GM23338 (cell line): ENCODE measurements around the gene DIPK1A. TPM values are rescaled to one million over a fixed set of nuclear protein-coding genes. Genes with fewer than 3 reads are reported as not detected.

ENCODE experiments used
- ATAC-seq: fragments of 200-7000 bp; cut with Tn5 transposase; 3 replicates; pipeline ENCODE4 v1.9.1; 2020
- DNase-seq: peaks from one replicate; pipeline ENCODE4 v3.0.0-alpha.2; 2015; ENCODE audit warnings: low spot score
- H2AFZ ChIP-seq: fragments of 200-600 bp; sonication (generic); 2 replicates; pipeline ENCODE4 v1.8.0; 2016; ENCODE audit warnings: antibody characterized with exemption, mild to moderate bottlenecking, moderate library complexity
- H3F3A ChIP-seq: fragments of 200-600 bp; sonication (generic); replicated peaks from 2 replicates; pipeline ENCODE4 v1.8.0; 2017; ENCODE audit warnings: antibody characterized with exemption, mixed run types, low read depth
- H3K27ac ChIP-seq: fragments of 200-600 bp; sonication (generic); 2 replicates; pipeline ENCODE4 v1.6.1; 2016; ENCODE audit warnings: low read depth
- H3K27me3 ChIP-seq: fragments of 200-600 bp; sonication (generic); 2 replicates; pipeline ENCODE4 v1.8.0; 2016; ENCODE audit warnings: mild to moderate bottlenecking, mixed run types, moderate library complexity; ENCODE audit not compliant: insufficient read depth
- H3K36me3 ChIP-seq: fragments of 200-600 bp; sonication (generic); 2 replicates; pipeline ENCODE4 v1.8.0; 2016; ENCODE audit warnings: mild to moderate bottlenecking; ENCODE audit not compliant: insufficient read depth
- H3K4me1 ChIP-seq: fragments of 200-600 bp; sonication (generic); 2 replicates; pipeline ENCODE4 v1.8.0; 2016; ENCODE audit warnings: mild to moderate bottlenecking, moderate library complexity; ENCODE audit not compliant: insufficient read depth
- H3K4me2 ChIP-seq: fragments of 200-600 bp; sonication (generic); 2 replicates; pipeline ENCODE4 v1.7.1; 2017; ENCODE audit warnings: mixed run types
- H3K4me3 ChIP-seq: fragments of 200-600 bp; sonication (generic); 2 replicates; pipeline ENCODE4 v1.6.1; 2016; ENCODE audit warnings: mixed run types
- H3K79me2 ChIP-seq: fragments of 200-600 bp; sonication (generic); replicated peaks from 2 replicates; pipeline ENCODE4 v1.8.0; 2017; ENCODE audit warnings: mild to moderate bottlenecking; ENCODE audit not compliant: insufficient read depth
- H3K9me2 ChIP-seq: fragments of 200-600 bp; sonication (generic); 2 replicates; pipeline ENCODE4 v1.8.0; 2017; ENCODE audit not compliant: insufficient read depth
- H4K20me1 ChIP-seq: fragments of 200-600 bp; sonication (generic); replicated peaks from 2 replicates; pipeline ENCODE4 v1.8.0; 2017; ENCODE audit warnings: mild to moderate bottlenecking; ENCODE audit not compliant: insufficient read depth
- H3K27ac Mint-ChIP-seq: 2 replicates; pipeline ENCODE4 v1.8.0; 2020; ENCODE audit warnings: inconsistent platforms, mild to moderate bottlenecking, moderate library complexity, mixed read lengths
- H3K27me3 Mint-ChIP-seq: 3 replicates; pipeline ENCODE4 v1.8.0; 2022; ENCODE audit warnings: low read depth, mild to moderate bottlenecking, moderate library complexity, mixed read lengths, inconsistent platforms; ENCODE audit not compliant: insufficient read depth, poor library complexity
- H3K36me3 Mint-ChIP-seq: 3 replicates; pipeline ENCODE4 v1.8.0; 2021; ENCODE audit warnings: low read depth, mild to moderate bottlenecking, inconsistent platforms, moderate library complexity, mixed read lengths
- H3K4me1 Mint-ChIP-seq: 3 replicates; pipeline ENCODE4 v1.8.0; 2020; ENCODE audit warnings: mild to moderate bottlenecking, inconsistent platforms, mixed read lengths
- H3K4me3 Mint-ChIP-seq: 3 replicates; pipeline ENCODE4 v1.8.0; 2021; ENCODE audit warnings: moderate library complexity, mild to moderate bottlenecking, inconsistent platforms, mixed read lengths
- H3K9me3 Mint-ChIP-seq: 3 replicates; pipeline ENCODE4 v1.8.0; 2020; ENCODE audit warnings: moderate library complexity, mild to moderate bottlenecking, inconsistent platforms, mixed read lengths
- CREB1 ChIP-seq: fragments of 250-450 bp; sonication (Bioruptor Pico); IDR thresholded peaks from 2 replicates; pipeline ENCODE4 v1.5.0; 2020; ENCODE audit warnings: low read depth, mild to moderate bottlenecking, moderate library complexity
- ETS1 ChIP-seq: IDR thresholded peaks from 2 replicates; pipeline ENCODE4 v1.6.1; 2016; ENCODE audit warnings: antibody characterized with exemption
- EZH2phosphoT487 ChIP-seq: fragments of 200-600 bp; sonication (generic); IDR thresholded peaks from one replicate; pipeline ENCODE4 v1.8.1; 2018; ENCODE audit warnings: antibody characterized with exemption; ENCODE audit not compliant: unreplicated experiment
- JUNB ChIP-seq: IDR thresholded peaks from one replicate; pipeline ENCODE4 v1.6.1; 2016; ENCODE audit warnings: antibody characterized with exemption; ENCODE audit not compliant: unreplicated experiment
- NANOG ChIP-seq: IDR thresholded peaks from 2 replicates; pipeline ENCODE4 v1.6.1; 2016; ENCODE audit warnings: antibody characterized with exemption, borderline replicate concordance
- ZNF331 ChIP-seq: fragments of 250-450 bp; sonication (Bioruptor Pico); IDR thresholded peaks from 2 replicates; pipeline ENCODE4 v1.5.0; 2020; ENCODE audit warnings: low read depth, mild to moderate bottlenecking, moderate library complexity
- ZNF462 ChIP-seq: fragments of 250-450 bp; sonication (Bioruptor Pico); IDR thresholded peaks from 2 replicates; pipeline ENCODE4 v1.5.0; 2020; ENCODE audit warnings: mild to moderate bottlenecking, moderate library complexity
- polyA plus RNA-seq: library from polyadenylated mRNA; unstranded; fragments of >200 nt; fragmentation: Nextera tagmentation; extraction: Ambion mirVana; gene quantifications from 2 replicates; pipeline ENCODE4 v1.2.1, GENCODE V29; 2016
- total RNA-seq: library from RNA; depleted of rRNA; stranded (reverse); fragments of >200 nt; shearing (Covaris generic); gene quantifications from 2 replicates; pipeline ENCODE4 v1.2.3, GENCODE V29; 2014
- TF ChIP-seq, protein P1 (sequence below): IDR thresholded peaks from one replicate; pipeline ENCODE4 v1.6.1; 2018; ENCODE audit warnings: antibody characterized with exemption; ENCODE audit not compliant: unreplicated experiment

The DIPK1A gene
- total and polyA plus RNA-seq, 2 experiments from 2014 or later = 4.8 to 6.1 TPM

DNA sequence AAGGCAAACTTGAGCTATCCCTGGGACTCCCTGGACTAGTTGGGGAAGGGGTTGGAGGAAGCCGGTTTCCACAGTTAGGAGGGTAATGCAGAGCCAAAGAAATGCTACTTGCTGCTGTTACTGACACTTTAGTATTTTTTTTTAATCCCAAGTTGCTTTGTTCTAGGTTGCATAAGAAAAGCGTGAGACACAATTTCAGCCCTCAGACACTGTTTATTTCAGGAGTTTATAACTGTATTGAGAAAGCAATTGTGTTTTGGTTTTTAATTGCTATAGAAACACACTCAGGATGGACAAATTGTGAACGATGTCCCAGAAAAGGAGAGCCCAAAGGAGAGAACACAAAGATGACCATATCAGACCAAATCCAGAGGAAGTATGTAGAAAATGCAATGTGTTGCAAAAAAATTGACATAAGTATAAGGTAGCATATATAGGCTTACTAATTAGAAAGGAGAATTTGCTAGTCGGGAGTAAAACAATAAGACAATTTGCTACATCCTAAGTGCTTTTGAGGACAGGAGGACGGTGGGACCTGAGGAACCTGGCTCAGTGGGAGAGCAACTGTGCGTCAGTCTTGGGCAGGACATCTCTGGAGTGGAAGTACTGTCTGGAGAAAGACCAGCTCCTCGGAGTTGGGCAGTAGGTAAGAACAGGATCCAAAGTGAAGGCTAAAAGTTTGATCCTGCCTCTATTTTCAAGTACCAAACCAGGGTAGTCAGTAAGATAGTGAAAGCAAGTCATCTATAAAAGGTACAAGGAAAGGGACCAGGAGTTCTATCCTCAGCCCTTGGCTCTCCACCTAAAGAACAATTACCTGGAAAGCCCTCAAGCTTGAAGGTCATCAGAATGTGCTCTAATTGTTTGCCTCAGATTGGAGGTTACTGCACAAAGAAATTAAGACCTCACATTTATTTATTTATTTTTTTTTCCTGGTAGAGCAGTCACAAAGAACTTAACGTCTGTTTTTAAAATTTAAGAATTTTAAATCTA lies 39.9 kb downstream of the DIPK1A start:
- Mint-ChIP-seq H3K36me3 (0 out of 3 replicates have a peak, but pooled peaks cover 4% of the 10 kb centered on the region), H3K4me3 (no peak overlapping the region), H3K27me3 (peaks cover 4% of the 10 kb centered on the region), H3K27ac (no peak overlapping the region), H3K9me3 (peaks cover 3% of the 10 kb centered on the region; the same call in 2 of the 3 replicates), H3K4me1 (peaks cover 3% of the 10 kb centered on the region; the same call in 2 of the 3 replicates)
- peaks cover 7% of the 10 kb centered on the region; the same call in 1 of the 2 replicates for H3K9me2 ChIP-seq
- no peak overlapping the region for H3K4me3 ChIP-seq
- H3F3A ChIP-seq = no peaks in the 10 kb centered on the region
- no peak overlapping the region for H2AFZ ChIP-seq
- H3K36me3 ChIP-seq = no peaks in the 10 kb centered on the region
- H3K4me1 ChIP-seq = no peaks in the 10 kb centered on the region
- H3K79me2 ChIP-seq = no peaks in the 10 kb centered on the region; the same call in 1 of the 2 replicates
- H4K20me1 ChIP-seq = no peaks in the 10 kb centered on the region
- TF ChIP-seq EZH2phosphoT487 = no peak
- no peak for TF ChIP-seq ETS1
- TF ChIP-seq NANOG = no peak
- H3K27ac ChIP-seq = no peak overlapping the region
- DNase-seq (no peak), ATAC-seq (no peak)
- no peak overlapping the region for H3K4me2 ChIP-seq
- no peaks in the 10 kb centered on the region for H3K27me3 ChIP-seq

DNA sequence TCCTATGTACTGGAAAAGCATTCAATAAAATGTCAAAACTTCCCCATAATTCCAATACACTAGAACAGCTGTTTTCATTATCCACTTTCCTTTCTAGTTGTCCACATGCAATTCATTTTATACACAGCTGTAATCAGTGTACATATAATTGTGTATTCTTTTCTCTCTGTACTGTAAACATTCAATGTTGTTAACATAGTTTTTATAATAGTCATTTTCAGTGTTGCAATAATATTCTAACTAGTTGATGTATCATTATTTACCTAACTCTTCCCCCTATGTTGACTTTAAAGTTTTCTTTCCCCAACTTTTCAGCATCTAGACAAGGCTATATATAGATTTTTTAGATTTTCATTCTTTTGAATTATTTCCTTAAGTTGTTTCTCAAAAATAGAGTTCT lies 44.4 kb downstream of the DIPK1A start:
- H3F3A ChIP-seq = no peaks in the 10 kb centered on the region
- Mint-ChIP-seq H3K36me3 (0 out of 3 replicates have a peak, but pooled peaks cover 4% of the 10 kb centered on the region), H3K27ac (no peak overlapping the region), H3K27me3 (peaks cover 4% of the 10 kb centered on the region), H3K4me1 (peaks cover 3% of the 10 kb centered on the region; the same call in 2 of the 3 replicates), H3K9me3 (peaks cover 3% of the 10 kb centered on the region; the same call in 2 of the 3 replicates), H3K4me3 (no peak overlapping the region)
- H3K27me3 ChIP-seq = no peaks in the 10 kb centered on the region
- H3K79me2 ChIP-seq = no peaks in the 10 kb centered on the region; the same call in 1 of the 2 replicates
- H4K20me1 ChIP-seq = no peaks in the 10 kb centered on the region
- H3K36me3 ChIP-seq = no peaks in the 10 kb centered on the region
- DNase-seq (no peak), ATAC-seq (no peak)
- peaks cover 7% of the 10 kb centered on the region; the same call in 1 of the 2 replicates for H3K9me2 ChIP-seq
- no peak overlapping the region for H3K4me3 ChIP-seq
- H3K4me2 ChIP-seq = no peak overlapping the region
- no peak overlapping the region for H2AFZ ChIP-seq
- no peaks in the 10 kb centered on the region for H3K4me1 ChIP-seq
- no peak overlapping the region for H3K27ac ChIP-seq
- TF ChIP-seq CREB1 (CRISPR knock-in tag) = no peak
- no peak for TF ChIP-seq NANOG
- TF ChIP-seq, protein P1, sequence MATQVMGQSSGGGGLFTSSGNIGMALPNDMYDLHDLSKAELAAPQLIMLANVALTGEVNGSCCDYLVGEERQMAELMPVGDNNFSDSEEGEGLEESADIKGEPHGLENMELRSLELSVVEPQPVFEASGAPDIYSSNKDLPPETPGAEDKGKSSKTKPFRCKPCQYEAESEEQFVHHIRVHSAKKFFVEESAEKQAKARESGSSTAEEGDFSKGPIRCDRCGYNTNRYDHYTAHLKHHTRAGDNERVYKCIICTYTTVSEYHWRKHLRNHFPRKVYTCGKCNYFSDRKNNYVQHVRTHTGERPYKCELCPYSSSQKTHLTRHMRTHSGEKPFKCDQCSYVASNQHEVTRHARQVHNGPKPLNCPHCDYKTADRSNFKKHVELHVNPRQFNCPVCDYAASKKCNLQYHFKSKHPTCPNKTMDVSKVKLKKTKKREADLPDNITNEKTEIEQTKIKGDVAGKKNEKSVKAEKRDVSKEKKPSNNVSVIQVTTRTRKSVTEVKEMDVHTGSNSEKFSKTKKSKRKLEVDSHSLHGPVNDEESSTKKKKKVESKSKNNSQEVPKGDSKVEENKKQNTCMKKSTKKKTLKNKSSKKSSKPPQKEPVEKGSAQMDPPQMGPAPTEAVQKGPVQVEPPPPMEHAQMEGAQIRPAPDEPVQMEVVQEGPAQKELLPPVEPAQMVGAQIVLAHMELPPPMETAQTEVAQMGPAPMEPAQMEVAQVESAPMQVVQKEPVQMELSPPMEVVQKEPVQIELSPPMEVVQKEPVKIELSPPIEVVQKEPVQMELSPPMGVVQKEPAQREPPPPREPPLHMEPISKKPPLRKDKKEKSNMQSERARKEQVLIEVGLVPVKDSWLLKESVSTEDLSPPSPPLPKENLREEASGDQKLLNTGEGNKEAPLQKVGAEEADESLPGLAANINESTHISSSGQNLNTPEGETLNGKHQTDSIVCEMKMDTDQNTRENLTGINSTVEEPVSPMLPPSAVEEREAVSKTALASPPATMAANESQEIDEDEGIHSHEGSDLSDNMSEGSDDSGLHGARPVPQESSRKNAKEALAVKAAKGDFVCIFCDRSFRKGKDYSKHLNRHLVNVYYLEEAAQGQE = no peak
- TF ChIP-seq JUNB = no peak
- TF ChIP-seq ZNF331 (CRISPR knock-in tag) = no peak
- no peak for TF ChIP-seq ZNF462
- TF ChIP-seq EZH2phosphoT487 = no peak
